Measurements from ENCODE around the gene TSPY1. TPM values are rescaled to one million over a fixed set of nuclear protein-coding genes. Genes with fewer than 3 reads are reported as not detected.
"Not testable (repeated sequence)": the region's sequence is repeated elsewhere in the genome, so short reads cannot be mapped to it uniquely, and the experiment has no call there.

TSPY1 gene, protein sequence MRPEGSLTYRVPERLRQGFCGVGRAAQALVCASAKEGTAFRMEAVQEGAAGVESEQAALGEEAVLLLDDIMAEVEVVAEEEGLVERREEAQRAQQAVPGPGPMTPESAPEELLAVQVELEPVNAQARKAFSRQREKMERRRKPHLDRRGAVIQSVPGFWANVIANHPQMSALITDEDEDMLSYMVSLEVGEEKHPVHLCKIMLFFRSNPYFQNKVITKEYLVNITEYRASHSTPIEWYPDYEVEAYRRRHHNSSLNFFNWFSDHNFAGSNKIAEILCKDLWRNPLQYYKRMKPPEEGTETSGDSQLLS
- not detected in 2 replicates for total RNA-seq

DNA sequence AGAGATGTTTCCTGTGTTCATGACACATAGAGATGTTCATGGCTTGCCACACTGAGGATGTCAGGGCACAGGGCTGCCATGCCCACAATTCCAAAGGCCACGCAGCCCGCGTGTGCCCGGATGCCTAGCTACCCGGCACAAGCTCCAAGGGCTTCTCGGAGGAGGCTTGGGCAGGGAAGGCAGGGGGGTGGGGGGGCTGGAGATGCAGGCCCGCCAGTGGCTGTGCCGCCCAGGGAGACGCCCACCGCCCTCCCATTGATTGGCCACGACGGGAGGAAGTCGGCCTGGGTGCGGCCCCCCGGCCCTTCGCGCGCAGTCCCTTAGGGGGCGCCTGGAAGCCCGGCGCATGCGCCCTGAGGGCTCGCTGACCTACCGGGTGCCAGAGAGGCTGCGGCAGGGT, at the start of gene TSPY1:
TSPY1 (plus strand) TSS at position 301 of the 400 bp plus-strand sequence; CDS start at position 347, 46 bp downstream.
- H3K36me3 ChIP-seq (ENCODE audit: control insufficient read depth, insufficient read depth, low read length); DNase-seq (ENCODE audit: low read depth); FAIRE-seq; H3K27me3 ChIP-seq (ENCODE audit: control insufficient read depth, insufficient read depth, low read length); H3K4me3 ChIP-seq (ENCODE audit: low read depth, low read length): not testable (repeated sequence)

DNA sequence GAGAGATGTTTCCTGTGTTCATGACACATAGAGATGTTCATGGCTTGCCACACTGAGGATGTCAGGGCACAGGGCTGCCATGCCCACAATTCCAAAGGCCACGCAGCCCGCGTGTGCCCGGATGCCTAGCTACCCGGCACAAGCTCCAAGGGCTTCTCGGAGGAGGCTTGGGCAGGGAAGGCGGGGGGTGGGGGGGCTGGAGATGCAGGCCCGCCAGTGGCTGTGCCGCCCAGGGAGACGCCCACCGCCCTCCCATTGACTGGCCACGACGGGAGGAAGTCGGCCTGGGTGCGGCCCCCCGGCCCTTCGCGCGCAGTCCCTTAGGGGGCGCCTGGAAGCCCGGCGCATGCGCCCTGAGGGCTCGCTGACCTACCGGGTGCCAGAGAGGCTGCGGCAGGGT, 20.2 kb downstream of the TSPY1 start, which contains the start of gene TSPY9:
TSPY9 (plus strand) TSS at position 301 of the 400 bp plus-strand sequence; CDS start at position 347, 46 bp downstream.
- H3K27me3 ChIP-seq (ENCODE audit: control insufficient read depth, insufficient read depth, low read length); FAIRE-seq: not testable (repeated sequence)

DNA sequence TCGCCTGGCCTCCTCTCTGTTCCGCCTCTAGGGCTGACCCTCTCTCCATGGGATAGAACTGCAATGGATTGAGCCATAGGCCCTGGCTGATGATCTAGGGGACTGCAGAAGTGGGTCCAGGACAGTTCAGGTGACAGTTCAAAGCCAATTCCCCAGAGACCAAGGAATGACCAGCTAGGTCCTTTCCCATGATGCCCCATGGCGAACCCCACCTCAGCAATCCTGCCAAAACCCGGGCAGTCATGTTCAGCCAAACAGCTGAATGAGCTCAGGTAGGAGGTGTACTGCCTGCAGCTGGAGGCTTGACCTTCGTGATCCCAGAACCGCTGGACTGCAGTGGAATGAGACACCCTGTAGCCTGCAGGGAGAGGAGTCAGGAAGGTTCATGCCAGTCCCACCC, 37.6 kb downstream of the TSPY1 start:
- H3K4me3 ChIP-seq (ENCODE audit: low read depth, low read length); DNase-seq (ENCODE audit: low read depth); FAIRE-seq; H3K27me3 ChIP-seq (ENCODE audit: control insufficient read depth, insufficient read depth, low read length); H3K36me3 ChIP-seq (ENCODE audit: control insufficient read depth, insufficient read depth, low read length): not testable (repeated sequence)

More for the DNA sequence above, 20.2 kb downstream of the TSPY1 start, which contains the start of gene TSPY9:
- H3K36me3 ChIP-seq (ENCODE audit: control insufficient read depth, insufficient read depth, low read length); H3K4me3 ChIP-seq (ENCODE audit: low read depth, low read length); DNase-seq (ENCODE audit: low read depth): not testable (repeated sequence)

DNA sequence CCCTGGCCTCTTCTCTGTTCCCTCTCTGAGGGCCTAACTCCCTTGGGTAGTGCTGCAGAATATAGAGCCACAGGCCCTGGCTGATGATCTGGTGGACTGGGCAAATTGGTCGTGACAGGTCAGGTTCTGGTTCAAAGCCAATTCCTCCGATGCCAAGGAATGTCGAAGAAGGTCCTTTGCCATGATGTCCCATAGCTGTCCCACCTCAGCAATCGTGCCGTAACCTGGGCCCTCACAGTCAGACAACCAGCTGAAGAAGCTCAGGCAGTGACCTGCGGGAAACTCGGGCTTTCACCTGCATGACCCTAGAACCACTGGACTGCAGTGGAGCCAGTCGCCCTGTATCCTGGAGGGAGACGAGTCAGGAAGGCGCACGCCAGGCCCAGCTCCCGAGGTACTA, 49.5 kb downstream of the TSPY1 start:
- H3K4me3 ChIP-seq (ENCODE audit: low read depth, low read length); H3K27me3 ChIP-seq (ENCODE audit: control insufficient read depth, insufficient read depth, low read length); DNase-seq (ENCODE audit: low read depth); H3K36me3 ChIP-seq (ENCODE audit: control insufficient read depth, insufficient read depth, low read length); FAIRE-seq: not testable (repeated sequence)

Other genes starting within 250 kb of the TSPY1 start
- gene TSPY4, start 129.5 kb upstream of the TSPY1 start, total RNA-seq = not detected in 2 replicates
- not detected in 2 replicates for gene TSPY8, start 109.2 kb upstream of the TSPY1 start, total RNA-seq
- not detected in 2 replicates for gene TSPY3, start 68.5 kb upstream of the TSPY1 start, total RNA-seq
- not detected in 2 replicates for gene TSPY9, start 20.3 kb downstream of the TSPY1 start, total RNA-seq
- not detected in 2 replicates for gene TSPY10, start 60.9 kb downstream of the TSPY1 start, total RNA-seq

All from bronchial epithelial cell (primary cell).